ENCODE measurements around the gene IGLON5.

The IGLON5 gene

GRCh38 chr19:51339687-51340656 lies 28.5 kb downstream of the IGLON5 start:
- DNase-seq, result peak; percentile 87 to 89

DNA sequence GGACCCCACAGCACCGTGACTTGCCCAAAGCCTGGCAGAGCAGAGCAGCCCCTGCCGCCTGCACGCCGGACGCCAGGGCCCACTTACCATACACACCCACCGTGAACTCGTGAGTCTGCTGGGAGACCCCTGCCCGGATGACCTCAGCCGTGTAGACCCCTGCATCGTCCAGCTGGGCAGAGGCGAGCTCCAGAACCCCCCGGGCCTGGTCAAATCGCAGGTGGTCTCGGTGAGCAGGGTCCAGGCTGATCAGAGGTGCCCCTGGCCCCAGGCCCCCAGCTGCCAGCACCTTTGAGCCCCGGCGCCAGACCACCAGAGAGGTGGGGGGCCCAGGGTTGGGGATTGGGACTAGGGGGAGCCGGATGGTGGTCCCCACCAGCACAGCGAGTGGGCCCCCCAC lies 29.6 kb downstream of the IGLON5 start:
- no peak for DNase-seq

- no peak for DNase-seq
Measured at GRCh38 chr19:51341976-51342580, 30.6 kb downstream of the IGLON5 start, which contains the start of gene VSIG10L. Gene VSIG10L, minus strand, starts transcription at chr19:51342139. Its CDS starts 15 bp downstream, at chr19:51342124.

- DNase-seq, result no peak
Measured at GRCh38 chr19:51342631-51343569, 31.5 kb downstream of the IGLON5 start.

DNA sequence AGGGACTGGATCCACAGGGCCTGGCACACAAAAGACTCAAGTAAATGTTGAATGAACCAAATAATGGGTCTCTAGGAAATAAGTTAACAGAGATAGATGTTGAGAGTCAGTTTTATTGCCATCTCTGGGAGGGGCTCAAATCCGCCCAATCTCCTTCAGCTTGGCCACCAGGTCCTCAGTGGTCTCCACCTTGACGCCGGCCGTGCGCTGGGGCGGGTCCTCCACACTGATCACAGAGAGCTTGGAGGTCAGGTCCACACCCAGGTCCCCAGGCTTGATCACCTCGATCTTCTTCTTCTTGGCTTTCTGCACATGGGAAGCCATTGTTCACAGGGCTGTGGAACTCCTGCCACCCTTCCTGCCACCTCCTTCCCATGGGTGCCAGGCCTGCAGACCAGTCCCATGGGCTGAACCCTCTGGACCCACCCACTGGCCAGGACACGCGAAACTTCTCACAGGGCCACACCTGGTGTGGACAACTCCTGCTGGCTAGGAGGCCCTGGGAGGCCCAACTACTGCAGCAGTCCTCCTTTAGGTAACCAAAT lies 33.7 kb downstream of the IGLON5 start:
- DNase-seq, result no peak

DNA sequence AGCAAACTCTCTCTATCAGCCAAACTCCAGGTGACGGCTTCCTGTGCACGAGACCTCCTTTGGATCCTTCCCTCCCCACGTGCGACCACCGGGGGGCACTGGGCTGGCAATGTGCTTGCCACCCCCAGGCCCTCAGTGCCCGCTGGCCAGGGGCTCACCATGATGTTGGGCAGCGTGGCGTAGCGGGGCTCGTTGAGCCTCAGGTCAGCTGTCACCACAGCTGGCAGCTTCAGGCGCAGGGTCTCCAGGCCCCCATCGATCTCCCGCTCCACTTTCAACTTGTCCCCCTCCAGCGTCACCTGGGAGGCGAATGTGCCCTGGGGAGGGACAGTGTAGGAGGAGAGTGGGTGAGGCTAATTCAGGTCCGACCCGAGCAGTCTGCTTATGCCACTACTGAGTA lies 35.3 kb downstream of the IGLON5 start:
- DNase-seq, result no peak

- no peak for DNase-seq
Measured at GRCh38 chr19:51347209-51347928, 35.9 kb downstream of the IGLON5 start.

- DNase-seq, result no peak
Measured at GRCh38 chr19:51351266-51351990, 40.0 kb downstream of the IGLON5 start.

DNA sequence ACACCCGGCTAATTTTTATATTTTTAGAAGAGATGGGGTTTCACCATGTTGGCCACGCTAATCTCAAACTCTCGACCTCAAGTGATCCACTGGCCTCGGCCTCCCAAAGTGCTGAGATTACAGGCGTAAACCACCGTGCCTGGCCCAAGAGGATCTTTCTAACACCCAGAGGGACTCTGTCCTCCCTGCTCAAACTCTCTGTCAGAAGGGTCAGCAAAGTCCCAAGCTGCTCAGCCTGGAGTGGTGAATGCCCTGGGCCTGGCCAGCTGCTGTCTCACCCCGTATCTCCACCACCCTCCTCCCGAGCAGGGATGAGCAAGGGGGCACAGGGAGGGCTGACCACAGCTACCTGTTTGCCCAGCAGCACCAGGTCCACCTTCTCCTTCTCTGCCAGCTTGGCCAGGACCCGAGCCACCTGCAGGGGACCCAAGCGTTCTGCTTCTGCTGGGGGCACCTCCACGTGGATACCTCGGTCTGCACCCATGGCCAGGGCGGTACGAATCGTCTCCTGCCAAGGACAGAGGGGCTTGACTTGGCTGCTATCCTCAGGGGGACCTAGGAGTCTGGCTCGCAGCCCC lies 41.4 kb downstream of the IGLON5 start:
- no peak for DNase-seq

DNA sequence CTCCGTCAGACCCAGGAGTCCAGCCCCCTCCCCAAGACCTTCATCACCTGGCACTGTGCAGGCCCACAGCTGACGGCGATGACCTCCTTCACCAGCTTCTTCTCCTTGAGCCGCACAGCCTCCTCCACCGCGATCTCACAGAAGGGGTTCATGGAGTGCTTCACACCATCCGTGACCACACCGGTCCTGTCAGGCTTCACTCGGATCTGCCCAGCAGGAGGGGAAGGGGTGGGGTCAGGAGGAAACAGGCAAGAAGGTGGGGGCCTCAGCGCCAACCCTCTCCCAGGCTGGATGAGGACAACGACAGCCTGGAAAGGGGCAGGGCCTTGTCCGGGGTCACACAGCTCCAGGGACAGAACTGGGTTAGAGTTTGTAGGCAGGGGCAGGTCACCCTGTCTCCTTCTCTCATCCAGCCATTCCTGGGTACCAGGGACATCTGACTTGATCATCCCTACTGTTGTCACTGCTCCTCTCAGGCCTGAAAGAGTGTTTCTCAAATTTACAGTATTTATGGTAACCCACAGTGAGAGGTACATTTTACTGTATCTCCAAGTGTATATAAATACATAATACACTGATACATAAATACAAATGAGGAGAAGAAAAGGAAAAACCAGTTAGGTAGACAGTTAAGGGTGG lies 42.8 kb downstream of the IGLON5 start:
- DNase-seq, result no peak

DNA sequence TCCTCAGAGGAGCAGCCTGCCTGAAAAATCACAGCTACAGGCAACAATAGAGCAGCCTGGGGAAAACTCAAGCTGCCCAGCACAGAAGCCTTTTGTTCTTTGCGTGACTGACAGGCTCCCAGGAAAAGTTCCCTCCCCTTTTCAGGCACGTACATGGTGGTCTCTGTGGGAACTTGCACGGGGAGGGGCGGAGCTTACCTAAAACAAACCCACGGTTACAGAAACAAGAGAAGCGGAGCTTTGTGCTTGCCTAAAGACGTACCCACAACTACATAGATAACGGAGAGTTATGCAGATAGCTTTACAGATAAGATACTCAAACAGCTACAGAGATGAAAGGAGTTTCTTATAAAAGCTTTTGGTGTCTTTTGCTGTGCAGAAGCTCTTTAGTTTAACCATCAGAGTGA lies 43.3 kb downstream of the IGLON5 start:
- DNase-seq, result no peak

- no peak for DNase-seq
Measured at GRCh38 chr19:51356159-51356801, 44.8 kb downstream of the IGLON5 start.

DNA sequence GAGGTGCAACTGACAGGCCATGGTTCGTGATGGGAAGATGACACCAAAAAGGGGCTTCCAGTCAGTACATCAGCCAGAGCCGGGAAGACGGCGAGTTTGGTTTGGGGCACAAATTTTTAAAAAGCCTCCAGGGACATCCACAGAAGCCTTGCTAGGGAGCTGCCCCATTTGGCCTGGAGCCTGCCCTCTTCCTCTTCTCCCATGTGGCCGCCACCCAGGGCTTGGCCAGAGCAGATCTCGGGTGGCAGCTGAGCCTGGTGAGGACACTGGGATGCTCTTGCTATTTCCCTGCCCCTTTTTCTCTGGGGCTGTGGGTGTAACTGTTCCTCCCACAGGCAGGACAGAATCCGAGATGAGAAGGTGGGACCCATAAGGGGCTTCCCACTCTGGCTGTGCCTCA lies 46.5 kb downstream of the IGLON5 start:
- no peak for DNase-seq

GRCh38 chr19:51359294-51359693 lies 47.9 kb downstream of the IGLON5 start:
- no peak for DNase-seq

DNA sequence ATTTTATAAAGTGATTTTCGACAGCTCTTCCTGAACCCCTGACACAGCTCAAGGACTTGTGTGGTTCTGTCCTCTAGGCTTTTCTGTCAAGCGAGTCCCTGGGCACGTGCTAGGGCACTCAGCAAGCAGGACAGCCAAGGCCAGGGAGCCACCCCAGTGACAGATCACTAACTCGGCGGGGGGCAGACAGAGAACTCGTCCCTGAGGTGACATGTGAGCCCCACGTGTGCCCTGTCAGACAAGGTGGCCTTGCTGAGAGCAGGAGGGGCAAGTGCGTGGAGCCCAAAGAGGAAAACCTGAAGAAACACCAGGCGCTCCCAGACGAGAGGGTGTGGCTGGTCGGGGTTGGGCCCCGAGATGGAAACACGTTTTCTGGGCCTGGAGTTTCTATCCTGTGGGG lies 49.8 kb downstream of the IGLON5 start:
- no peak for DNase-seq

DNA sequence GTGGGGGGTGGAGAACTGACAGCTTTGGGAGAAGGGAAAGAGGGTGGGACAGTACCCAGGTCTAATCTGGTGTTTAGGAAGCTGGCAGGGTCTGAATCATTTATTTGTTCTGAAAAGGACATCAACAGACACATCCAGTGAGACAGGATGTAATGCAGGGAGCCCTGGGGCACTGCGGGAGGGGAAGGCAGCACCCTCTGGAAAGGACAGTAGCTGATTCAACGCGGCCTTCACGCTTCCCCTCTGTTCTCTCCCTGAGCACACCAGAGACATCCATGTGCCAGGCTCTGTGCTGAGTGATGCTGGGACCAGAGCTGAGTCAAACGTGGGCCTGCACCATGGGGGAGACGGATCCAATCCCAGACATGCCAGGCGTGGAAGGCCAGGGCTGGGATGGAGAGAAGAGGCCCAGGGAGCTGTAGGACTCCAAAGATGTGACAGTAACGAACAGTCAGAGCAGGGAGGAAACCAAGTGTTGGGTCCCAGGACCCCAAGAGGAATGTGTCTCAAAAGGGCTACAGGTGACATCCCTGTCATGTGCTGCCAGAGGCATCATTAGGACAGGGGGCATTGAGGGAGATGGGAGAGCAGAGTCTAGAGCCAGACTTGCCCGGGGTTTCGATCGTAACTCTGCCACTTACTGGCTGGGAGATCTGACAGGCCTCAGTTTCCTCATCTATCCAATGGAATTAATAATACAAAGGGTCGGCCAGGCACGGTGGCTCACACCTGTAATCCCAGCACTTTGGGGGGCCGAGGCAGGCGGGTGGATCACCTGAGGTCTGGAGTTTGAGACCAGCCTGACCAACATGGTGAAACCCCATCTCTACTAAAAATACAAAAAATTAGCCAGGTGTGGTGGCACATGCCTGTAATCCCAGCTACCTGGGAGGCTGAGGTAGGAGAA lies 53.0 kb downstream of the IGLON5 start:
- DNase-seq, result no peak

DNA sequence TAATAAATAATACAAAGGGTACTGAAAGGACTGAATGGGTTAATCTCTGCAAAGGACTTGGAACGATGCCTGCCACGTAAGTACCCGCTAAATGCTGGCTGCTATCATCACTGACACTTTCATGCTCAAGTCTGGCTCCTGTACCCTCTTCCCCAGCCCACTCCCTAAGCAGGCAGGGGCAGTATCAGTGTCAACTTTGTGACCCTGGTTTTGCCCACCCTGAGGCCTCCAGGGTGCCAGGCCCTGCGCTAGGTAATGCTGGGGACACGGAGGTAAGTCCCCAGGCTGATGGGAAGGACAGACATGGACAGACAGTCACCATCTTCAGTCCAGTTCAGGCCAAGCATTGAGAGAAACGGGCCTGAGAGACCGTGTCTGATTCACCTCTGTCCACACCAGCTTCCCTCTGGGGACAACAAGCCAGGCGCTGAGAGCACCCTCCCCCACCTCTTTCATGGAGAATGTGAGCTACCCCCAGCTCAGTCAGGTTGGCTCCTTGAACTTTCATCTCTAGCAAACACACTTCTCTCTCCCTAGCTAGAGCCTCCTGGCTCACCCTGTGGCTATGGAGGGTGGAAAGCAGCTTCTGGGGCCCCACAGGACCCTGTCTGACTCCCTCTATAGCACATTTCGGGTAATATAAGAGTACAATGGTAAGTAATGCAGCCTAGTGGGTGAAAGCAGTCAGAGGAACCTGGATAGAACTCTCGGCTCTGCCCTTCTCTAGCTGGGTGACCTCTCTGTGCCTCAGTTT lies 53.9 kb downstream of the IGLON5 start:
- peak; percentile 13 to 35 for DNase-seq

GRCh38 chr19:51365965-51366388 lies 54.5 kb downstream of the IGLON5 start, which contains the start of gene ETFB:
Gene ETFB, minus strand, starts transcription at chr19:51366388. Its CDS starts 62 bp downstream, at chr19:51366326.
- no peak for DNase-seq
